Suprapubic skin (tissue), 4 donors: ENCODE measurements around the gene GALNT8.
"Not testable (repeated sequence)": the region's sequence is repeated elsewhere in the genome, so short reads cannot be mapped to it uniquely, and the experiment has no call there.

Source experiments
- CTCF ChIP-seq, 2 donors: fragments of 200-600 bp in 1 of 2; fragments of 450-650 bp in 1 of 2; sonication (generic) in 1 of 2; IDR thresholded peaks; one replicate each; pipeline ENCODE4 v1.5.1; 2016 to 2019; ENCODE audit warnings: antibody characterized with exemption in 2 of 2, mild to moderate bottlenecking in 1 of 2, moderate library complexity in 1 of 2
- EP300 ChIP-seq: sonication (generic); formaldehyde crosslinking; IDR thresholded peaks from one replicate; pipeline ENCODE4 v1.6.1; 2017; ENCODE audit warnings: antibody characterized with exemption
- POLR2A ChIP-seq, 2 donors: fragments of 450-650 bp; IDR thresholded peaks; one replicate each; pipeline ENCODE4 v1.6.1; 2017; ENCODE audit warnings: antibody characterized with exemption in 2 of 2, mild to moderate bottlenecking in 2 of 2, moderate library complexity in 2 of 2
- POLR2AphosphoS5 ChIP-seq, 3 donors: sonication (generic); formaldehyde crosslinking; IDR thresholded peaks; one replicate each; pipeline ENCODE4 v1.6.1; 2017; ENCODE audit warnings: antibody characterized with exemption in 3 of 3

- not testable (repeated sequence) for TF ChIP-seq CTCF (IDR thresholded peaks at IDR 0.05); POLR2A (IDR thresholded peaks at IDR 0.05); EP300; POLR2AphosphoS5 (IDR thresholded peaks at IDR 0.05)
Measured at GRCh38 chr12:4721587-4721986, 1.4 kb downstream of the GALNT8 start.
